Esophagus squamous epithelium (tissue), 4 donors: ENCODE data around the gene ZNG1E.
"Not testable (repeated sequence)": the region's sequence is repeated elsewhere in the genome, so short reads cannot be mapped to it uniquely, and the experiment has no call there.

ENCODE experiments used
- POLR2A ChIP-seq, 4 donors: fragments of 450-650 bp; IDR thresholded peaks; one replicate each; pipeline ENCODE4 v1.6.1; 2017; ENCODE audit warnings: antibody characterized with exemption in 4 of 4, mild to moderate bottlenecking in 4 of 4, moderate library complexity in 3 of 4
- TF ChIP-seq, protein P1 (sequence below), 6 experiments: fragments of 450-650 bp in 4 of 6; fragments of 200-600 bp in 2 of 6; sonication (generic) in 2 of 6; IDR thresholded peaks; one replicate each; pipeline ENCODE4 v1.5.1; 2016 to 2019; ENCODE audit warnings: antibody characterized with exemption in 6 of 6, mild to moderate bottlenecking in 4 of 6, moderate library complexity in 4 of 6

- not testable (repeated sequence) for TF ChIP-seq POLR2A (IDR thresholded peaks at IDR 0.05)
- TF ChIP-seq, protein P1, sequence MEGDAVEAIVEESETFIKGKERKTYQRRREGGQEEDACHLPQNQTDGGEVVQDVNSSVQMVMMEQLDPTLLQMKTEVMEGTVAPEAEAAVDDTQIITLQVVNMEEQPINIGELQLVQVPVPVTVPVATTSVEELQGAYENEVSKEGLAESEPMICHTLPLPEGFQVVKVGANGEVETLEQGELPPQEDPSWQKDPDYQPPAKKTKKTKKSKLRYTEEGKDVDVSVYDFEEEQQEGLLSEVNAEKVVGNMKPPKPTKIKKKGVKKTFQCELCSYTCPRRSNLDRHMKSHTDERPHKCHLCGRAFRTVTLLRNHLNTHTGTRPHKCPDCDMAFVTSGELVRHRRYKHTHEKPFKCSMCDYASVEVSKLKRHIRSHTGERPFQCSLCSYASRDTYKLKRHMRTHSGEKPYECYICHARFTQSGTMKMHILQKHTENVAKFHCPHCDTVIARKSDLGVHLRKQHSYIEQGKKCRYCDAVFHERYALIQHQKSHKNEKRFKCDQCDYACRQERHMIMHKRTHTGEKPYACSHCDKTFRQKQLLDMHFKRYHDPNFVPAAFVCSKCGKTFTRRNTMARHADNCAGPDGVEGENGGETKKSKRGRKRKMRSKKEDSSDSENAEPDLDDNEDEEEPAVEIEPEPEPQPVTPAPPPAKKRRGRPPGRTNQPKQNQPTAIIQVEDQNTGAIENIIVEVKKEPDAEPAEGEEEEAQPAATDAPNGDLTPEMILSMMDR (IDR thresholded peaks at IDR 0.05) = not testable (repeated sequence)
Observed at GRCh38 chr9:65675018-65675417, 710 bp upstream of the ZNG1E start.
